PC-9 (cell line): ENCODE measurements around the gene GNB1. TPM values are rescaled to one million over a fixed set of nuclear protein-coding genes. Genes with fewer than 3 reads are reported as not detected.
"Not testable (repeated sequence)": the region's sequence is repeated elsewhere in the genome, so short reads cannot be mapped to it uniquely, and the experiment has no call there.

Experiments
- BruUV-seq: library from RNA; stranded (reverse); fragments of 400-500 nt; replicated peaks from 2 replicates; lab custom pipeline; 2021; lab: Mats Ljungman, UMichigan
- CTCF ChIA-PET: fragments of 300-600 bp; sonication (Branson Sonifier 250); formaldehyde crosslinking; loops from one replicate; lab custom pipeline; 2022; ENCODE audit warnings: antibody characterized with exemption; lab: Charles Lee
- POLR2A ChIA-PET: fragments of 300-600 bp; sonication (Branson Sonifier 250); formaldehyde crosslinking; loops from one replicate; lab custom pipeline; 2022; ENCODE audit warnings: antibody characterized with exemption; ENCODE audit not compliant: unreplicated experiment; lab: Charles Lee
- DNase-seq, 2 experiments: peaks; one replicate each; pipeline versions ENCODE4 v3.0.0 to v3.0.0-alpha.2; 2015 to 2022; ENCODE audit warnings: mixed read lengths in 1 of 2
- H2AFZ ChIP-seq: fragments of 200-600 bp; sonication (generic); 2 replicates; pipeline ENCODE4 v1.8.1; 2017; ENCODE audit warnings: antibody characterized with exemption
- H3F3A ChIP-seq: fragments of 200-600 bp; sonication (generic); 2 replicates; pipeline ENCODE4 v1.8.1; 2017; ENCODE audit warnings: antibody characterized with exemption, mild to moderate bottlenecking, low read depth; ENCODE audit not compliant: insufficient read depth
- H3K27ac ChIP-seq: fragments of 200-600 bp; sonication (generic); 2 replicates; pipeline ENCODE4 v1.6.1; 2016; ENCODE audit warnings: mixed run types
- H3K27me3 ChIP-seq: fragments of 200-600 bp; sonication (generic); 2 replicates; pipeline ENCODE4 v1.6.1; 2016; ENCODE audit warnings: low read depth, mixed run types; ENCODE audit not compliant: insufficient read depth
- H3K36me3 ChIP-seq: fragments of 200-600 bp; sonication (generic); 2 replicates; pipeline ENCODE4 v1.6.1; 2016; ENCODE audit warnings: low read depth, mixed run types
- H3K4me1 ChIP-seq: fragments of 200-600 bp; sonication (generic); replicated peaks from 2 replicates; pipeline ENCODE4 v1.6.1; 2016; ENCODE audit warnings: mixed run types; ENCODE audit not compliant: insufficient read depth
- H3K4me2 ChIP-seq: fragments of 200-600 bp; sonication (generic); 2 replicates; pipeline ENCODE4 v1.6.1; 2017; ENCODE audit warnings: mixed run types
- H3K4me3 ChIP-seq: fragments of 200-600 bp; sonication (generic); 2 replicates; pipeline ENCODE4 v1.6.1; 2016; ENCODE audit warnings: mixed run types
- H3K79me2 ChIP-seq: fragments of 200-600 bp; sonication (generic); 2 replicates; pipeline ENCODE4 v1.6.1; 2017; ENCODE audit warnings: low read depth, mixed run types
- H3K9me2 ChIP-seq: fragments of 200-600 bp; sonication (generic); 2 replicates; pipeline ENCODE4 v1.8.1; 2017; ENCODE audit warnings: mild to moderate bottlenecking; ENCODE audit not compliant: insufficient read depth
- H3K9me3 ChIP-seq: fragments of 200-600 bp; sonication (generic); 2 replicates; pipeline ENCODE4 v1.8.1; 2016; ENCODE audit warnings: low read depth; ENCODE audit not compliant: insufficient read depth
- H4K20me1 ChIP-seq: fragments of 200-600 bp; sonication (generic); 2 replicates; pipeline ENCODE4 v1.8.1; 2017; ENCODE audit not compliant: insufficient read depth
- EZH2 ChIP-seq: fragments of 200-600 bp; sonication (generic); IDR thresholded peaks from 2 replicates; pipeline ENCODE4 v1.8.0; 2017; ENCODE audit warnings: antibody characterized with exemption, low read depth
- intact Hi-C: fragments of 100-400 bp; cut with micrococcal nuclease; formaldehyde crosslinking; loops from one replicate; pipeline ENCODE4 v1.10.0; 2022; ENCODE audit not compliant: unreplicated experiment
- total RNA-seq: library from RNA; stranded (reverse); gene quantifications from 2 replicates; pipeline ENCODE4 v1.2.3, GENCODE V29; 2021
- TF ChIP-seq, protein P1 (sequence below): fragments of 200-600 bp; sonication (generic); conservative IDR thresholded peaks from 2 replicates; pipeline ENCODE4 v1.6.1; 2017; ENCODE audit warnings: mixed run types, antibody characterized with exemption, mild to moderate bottlenecking, moderate library complexity

The GNB1 gene
- total RNA-seq, 1 experiment from 2014 or later: 286 TPM

DNA sequence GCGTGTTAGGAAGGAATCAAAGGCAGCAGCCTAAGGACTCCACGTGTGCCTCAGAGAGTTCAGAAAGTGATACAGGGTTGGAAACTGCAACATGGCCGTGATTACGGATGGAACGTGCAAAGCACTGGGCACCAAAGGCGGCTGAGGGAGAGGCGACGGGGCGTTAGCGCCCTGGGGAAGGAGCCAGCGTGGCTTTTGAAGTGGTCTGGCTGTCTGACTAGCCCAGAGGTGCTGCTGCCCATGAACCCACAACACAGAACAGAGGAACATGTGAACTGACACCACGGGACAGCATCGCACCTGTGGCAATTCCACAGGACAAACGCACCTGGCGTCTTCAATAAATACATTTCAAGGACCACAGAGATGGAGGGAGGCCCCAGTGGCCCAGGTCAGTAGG is 46.2 kb upstream of the GNB1 start:
- intact Hi-C loops: no loop called here
- Histone ChIP-seq H3K4me3 (no peak overlapping the region), H3K4me2 (no peak overlapping the region), H2AFZ (no peak overlapping the region), H3K9me3 (no peaks in the 10 kb centered on the region), H3K4me1 (no peaks in the 10 kb centered on the region), H4K20me1 (no peaks in the 10 kb centered on the region), H3K27ac (no peak overlapping the region), H3F3A (no peaks in the 10 kb centered on the region), H3K9me2 (no peaks in the 10 kb centered on the region), H3K36me3 (no peaks in the 10 kb centered on the region), H3K79me2 (no peaks in the 10 kb centered on the region), H3K27me3 (peaks cover 60% of the 10 kb centered on the region)
- POLR2A ChIA-PET: no interaction called here
- CTCF ChIA-PET: no interaction called here
- TF ChIP-seq, protein P1, sequence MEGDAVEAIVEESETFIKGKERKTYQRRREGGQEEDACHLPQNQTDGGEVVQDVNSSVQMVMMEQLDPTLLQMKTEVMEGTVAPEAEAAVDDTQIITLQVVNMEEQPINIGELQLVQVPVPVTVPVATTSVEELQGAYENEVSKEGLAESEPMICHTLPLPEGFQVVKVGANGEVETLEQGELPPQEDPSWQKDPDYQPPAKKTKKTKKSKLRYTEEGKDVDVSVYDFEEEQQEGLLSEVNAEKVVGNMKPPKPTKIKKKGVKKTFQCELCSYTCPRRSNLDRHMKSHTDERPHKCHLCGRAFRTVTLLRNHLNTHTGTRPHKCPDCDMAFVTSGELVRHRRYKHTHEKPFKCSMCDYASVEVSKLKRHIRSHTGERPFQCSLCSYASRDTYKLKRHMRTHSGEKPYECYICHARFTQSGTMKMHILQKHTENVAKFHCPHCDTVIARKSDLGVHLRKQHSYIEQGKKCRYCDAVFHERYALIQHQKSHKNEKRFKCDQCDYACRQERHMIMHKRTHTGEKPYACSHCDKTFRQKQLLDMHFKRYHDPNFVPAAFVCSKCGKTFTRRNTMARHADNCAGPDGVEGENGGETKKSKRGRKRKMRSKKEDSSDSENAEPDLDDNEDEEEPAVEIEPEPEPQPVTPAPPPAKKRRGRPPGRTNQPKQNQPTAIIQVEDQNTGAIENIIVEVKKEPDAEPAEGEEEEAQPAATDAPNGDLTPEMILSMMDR: no peak
- no peak for TF ChIP-seq EZH2
- no peak for DNase-seq
- BruUV-seq: no TSS peak

DNA sequence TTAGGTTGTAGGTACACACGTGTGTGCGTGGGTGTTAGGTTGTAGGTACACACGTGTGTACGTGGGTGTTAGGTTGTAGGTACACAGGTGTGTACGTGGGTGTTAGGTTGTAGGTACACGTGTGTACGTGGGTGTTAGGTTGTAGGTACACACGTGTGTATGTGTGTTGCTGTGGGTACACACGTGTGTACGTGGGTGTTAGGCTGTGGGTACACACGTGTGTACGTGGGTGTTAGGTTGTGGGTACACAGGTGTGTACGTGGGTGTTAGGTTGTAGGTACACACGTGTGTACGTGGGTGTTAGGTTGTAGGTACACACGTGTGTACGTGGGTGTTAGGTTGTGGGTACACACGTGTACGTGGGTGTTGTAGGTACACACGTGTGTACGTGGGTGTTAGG is 44.0 kb upstream of the GNB1 start:
- H3K9me2 ChIP-seq, H3K4me3 ChIP-seq, H3F3A ChIP-seq, H3K27ac ChIP-seq, intact Hi-C loops, POLR2A ChIA-PET, CTCF ChIA-PET, H3K9me3 ChIP-seq, H4K20me1 ChIP-seq, H3K36me3 ChIP-seq, DNase-seq, H3K4me1 ChIP-seq, H2AFZ ChIP-seq, BruUV-seq, H3K79me2 ChIP-seq, H3K4me2 ChIP-seq: not testable (repeated sequence)
- H3K27me3 ChIP-seq: peaks cover 38% of the 10 kb centered on the region

DNA sequence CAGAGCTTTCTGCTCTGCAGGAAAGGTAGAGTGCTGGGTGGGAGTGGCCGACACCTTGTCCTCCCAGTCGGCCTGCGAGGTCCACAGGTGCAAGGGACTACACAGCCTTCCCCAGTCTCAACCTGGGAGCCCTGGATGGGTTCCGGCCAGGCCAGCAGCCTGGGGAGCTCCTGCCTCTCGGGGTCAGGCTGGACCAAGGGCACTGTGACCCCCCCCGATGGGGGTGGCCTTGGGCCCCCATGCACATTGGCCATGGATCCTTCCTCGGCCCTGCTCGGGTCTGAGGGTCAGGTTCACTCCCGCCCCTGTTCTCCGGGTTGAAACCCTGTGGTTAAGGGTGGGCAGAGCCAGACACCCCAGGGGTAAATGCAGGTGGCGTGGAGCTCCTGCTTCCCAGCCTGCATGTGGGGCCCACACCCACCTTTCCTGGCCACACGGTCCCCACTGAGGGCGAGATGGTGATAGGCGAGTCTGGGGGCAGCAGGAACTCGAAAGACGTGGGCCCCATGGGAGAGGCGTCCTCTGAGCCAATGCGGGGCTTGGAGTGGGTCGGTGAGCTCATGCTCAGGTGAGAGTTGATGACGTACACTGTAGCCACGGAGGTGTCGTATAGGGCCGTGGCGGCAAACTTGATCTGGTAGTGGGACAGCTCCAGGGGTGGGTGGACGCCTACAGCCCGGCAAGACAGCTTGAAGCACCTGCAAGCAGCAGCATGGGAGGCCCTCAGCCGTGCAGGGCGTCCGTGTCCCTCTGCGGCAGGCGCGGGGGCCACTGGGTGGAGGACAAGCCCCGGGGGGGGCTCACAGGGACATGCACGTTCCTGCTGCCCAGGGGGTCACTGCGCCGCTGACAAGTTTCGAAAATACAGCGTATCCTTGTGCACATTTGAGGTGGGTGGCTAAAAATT is 39.0 kb upstream of the GNB1 start:
- Histone ChIP-seq H3K4me2 (no peak overlapping the region), H4K20me1 (no peaks in the 10 kb centered on the region), H2AFZ (no peak overlapping the region), H3K27me3 (peaks cover 45% of the 10 kb centered on the region), H3K79me2 (no peaks in the 10 kb centered on the region), H3K4me1 (no peaks in the 10 kb centered on the region), H3F3A (0 out of 2 replicates have a peak, but pooled peaks cover 7% of the 10 kb centered on the region), H3K36me3 (no peaks in the 10 kb centered on the region), H3K9me2 (no peaks in the 10 kb centered on the region), H3K4me3 (no peak overlapping the region), H3K27ac (no peak overlapping the region), H3K9me3 (no peaks in the 10 kb centered on the region)
- TF ChIP-seq, protein P1: no peak
- no peak for TF ChIP-seq EZH2
- ChIA-PET CTCF (no interaction called here), POLR2A (no interaction called here)
- intact Hi-C loops: no loop called here
- no peak for DNase-seq
- no TSS peak for BruUV-seq
